ENCODE data around the gene PAM. TPM values are rescaled to one million over a fixed set of nuclear protein-coding genes. Genes with fewer than 3 reads are reported as not detected.

PAM gene
- total RNA-seq, 1 donor from 2014 or later: 136 TPM

DNA sequence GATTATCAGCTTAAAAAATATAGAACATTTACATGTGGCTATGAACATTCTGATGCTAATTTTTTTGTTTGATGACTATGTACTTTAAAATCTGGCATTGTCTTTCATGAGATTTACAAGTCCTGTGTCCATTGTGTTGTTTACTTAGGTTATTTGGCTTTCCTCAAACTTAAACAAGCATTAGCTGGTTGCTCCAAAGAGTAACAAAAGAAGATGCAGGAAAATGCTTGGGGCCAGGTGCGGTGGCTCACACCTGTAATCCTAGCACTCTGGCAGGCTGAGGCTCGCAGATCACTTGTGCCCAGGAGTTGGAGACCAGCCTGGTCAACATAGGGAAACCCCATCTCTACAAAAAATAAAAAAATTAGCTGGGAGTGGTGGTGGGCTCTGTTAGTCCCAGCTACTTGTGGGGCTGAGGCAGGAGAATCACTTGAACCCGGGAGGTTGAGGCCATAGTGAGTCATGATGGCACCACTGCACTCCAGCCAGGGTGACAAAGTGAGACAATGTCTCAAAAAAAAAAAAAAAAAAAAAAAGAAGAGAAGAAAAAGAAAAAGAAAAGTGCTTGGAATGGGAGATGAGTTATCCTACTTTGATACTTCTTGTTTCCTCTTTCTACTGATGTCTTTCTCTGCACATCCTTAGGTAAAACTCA is 39.7 kb downstream of the PAM start:
- Histone ChIP-seq H3K9me3 (no peaks in the 10 kb centered on the region), H3K27ac (no peak overlapping the region), H3K27me3 (no peaks in the 10 kb centered on the region), H3K36me3 (no peaks in the 10 kb centered on the region), H3K4me3 (no peak overlapping the region), H3K4me1 (peaks cover 8% of the 10 kb centered on the region)
- intact Hi-C loops (cut with DNase I): no loop called here
- TF ChIP-seq POLR2A (IDR thresholded peaks at IDR 0.05) (no peak), POLR2AphosphoS5 (IDR thresholded peaks at IDR 0.05; ENCODE audit: insufficient read depth in 1 of 2, low read depth in 1 of 2) (no peak)
- TF ChIP-seq, protein P1, sequence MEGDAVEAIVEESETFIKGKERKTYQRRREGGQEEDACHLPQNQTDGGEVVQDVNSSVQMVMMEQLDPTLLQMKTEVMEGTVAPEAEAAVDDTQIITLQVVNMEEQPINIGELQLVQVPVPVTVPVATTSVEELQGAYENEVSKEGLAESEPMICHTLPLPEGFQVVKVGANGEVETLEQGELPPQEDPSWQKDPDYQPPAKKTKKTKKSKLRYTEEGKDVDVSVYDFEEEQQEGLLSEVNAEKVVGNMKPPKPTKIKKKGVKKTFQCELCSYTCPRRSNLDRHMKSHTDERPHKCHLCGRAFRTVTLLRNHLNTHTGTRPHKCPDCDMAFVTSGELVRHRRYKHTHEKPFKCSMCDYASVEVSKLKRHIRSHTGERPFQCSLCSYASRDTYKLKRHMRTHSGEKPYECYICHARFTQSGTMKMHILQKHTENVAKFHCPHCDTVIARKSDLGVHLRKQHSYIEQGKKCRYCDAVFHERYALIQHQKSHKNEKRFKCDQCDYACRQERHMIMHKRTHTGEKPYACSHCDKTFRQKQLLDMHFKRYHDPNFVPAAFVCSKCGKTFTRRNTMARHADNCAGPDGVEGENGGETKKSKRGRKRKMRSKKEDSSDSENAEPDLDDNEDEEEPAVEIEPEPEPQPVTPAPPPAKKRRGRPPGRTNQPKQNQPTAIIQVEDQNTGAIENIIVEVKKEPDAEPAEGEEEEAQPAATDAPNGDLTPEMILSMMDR (IDR thresholded peaks at IDR 0.05): no peak
- DNase-seq (ENCODE audit: extremely low spot score in 2 of 2): no peak

DNA sequence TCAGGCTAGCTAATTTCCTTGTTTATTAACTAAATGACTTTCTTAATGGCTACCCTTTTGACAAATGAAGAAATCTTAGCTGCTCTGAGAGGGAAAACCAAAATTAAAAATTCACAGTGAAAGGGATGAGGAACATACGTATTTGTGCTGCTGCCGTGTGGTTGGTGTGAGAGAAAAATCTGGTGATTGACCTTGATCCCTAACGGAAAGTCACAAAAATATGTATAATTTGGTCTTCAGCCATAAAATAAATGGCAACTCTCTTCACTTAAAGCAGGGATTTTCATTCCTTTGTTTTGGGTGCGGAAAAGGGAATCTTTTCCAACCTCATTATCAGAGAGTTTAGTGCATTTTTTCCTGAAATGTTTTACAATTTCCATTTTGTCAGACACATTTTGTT is 40.4 kb downstream of the PAM start:
- Histone ChIP-seq H3K4me1 (peaks cover 11% of the 10 kb centered on the region), H3K36me3 (no peaks in the 10 kb centered on the region), H3K9me3 (no peaks in the 10 kb centered on the region), H3K4me3 (no peak overlapping the region), H3K27me3 (no peaks in the 10 kb centered on the region), H3K27ac (no peak overlapping the region)
- no peak for DNase-seq (ENCODE audit: extremely low spot score in 2 of 2)
- TF ChIP-seq, protein P1 (IDR thresholded peaks at IDR 0.05): no peak
- TF ChIP-seq POLR2AphosphoS5 (IDR thresholded peaks at IDR 0.05; ENCODE audit: insufficient read depth in 1 of 2, low read depth in 1 of 2): no peak
- TF ChIP-seq POLR2A (IDR thresholded peaks at IDR 0.05): no peak
- intact Hi-C loops (cut with DNase I): no loop called here

DNA sequence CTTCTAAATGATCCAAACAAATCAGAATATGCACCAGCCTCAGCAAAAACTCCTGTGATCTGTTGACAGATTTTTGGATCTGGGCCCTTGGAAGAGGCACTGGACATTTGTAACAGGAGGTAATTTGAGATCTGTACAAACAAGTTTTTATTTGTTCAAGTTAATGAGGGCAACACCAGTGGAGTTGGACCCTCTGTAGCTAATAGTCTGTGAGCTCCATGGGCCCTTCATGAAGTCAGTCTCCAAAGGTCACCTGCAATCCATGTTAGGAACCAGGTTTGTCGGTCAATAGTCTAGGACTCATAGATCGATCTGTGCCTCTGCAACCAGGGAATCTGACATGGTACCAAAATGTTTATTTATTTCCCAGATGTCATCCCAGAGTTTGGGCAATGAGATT is 40.9 kb downstream of the PAM start:
- no peak for DNase-seq (ENCODE audit: extremely low spot score in 2 of 2)
- Histone ChIP-seq H3K4me1 (peaks cover 15% of the 10 kb centered on the region), H3K27me3 (no peaks in the 10 kb centered on the region), H3K27ac (no peak overlapping the region), H3K36me3 (no peaks in the 10 kb centered on the region), H3K4me3 (no peak overlapping the region), H3K9me3 (no peaks in the 10 kb centered on the region)
- intact Hi-C loops (cut with DNase I): no loop called here
- TF ChIP-seq, protein P1 (IDR thresholded peaks at IDR 0.05): no peak
- TF ChIP-seq POLR2AphosphoS5 (IDR thresholded peaks at IDR 0.05; ENCODE audit: insufficient read depth in 1 of 2, low read depth in 1 of 2) (no peak), POLR2A (IDR thresholded peaks at IDR 0.05) (no peak)

DNA sequence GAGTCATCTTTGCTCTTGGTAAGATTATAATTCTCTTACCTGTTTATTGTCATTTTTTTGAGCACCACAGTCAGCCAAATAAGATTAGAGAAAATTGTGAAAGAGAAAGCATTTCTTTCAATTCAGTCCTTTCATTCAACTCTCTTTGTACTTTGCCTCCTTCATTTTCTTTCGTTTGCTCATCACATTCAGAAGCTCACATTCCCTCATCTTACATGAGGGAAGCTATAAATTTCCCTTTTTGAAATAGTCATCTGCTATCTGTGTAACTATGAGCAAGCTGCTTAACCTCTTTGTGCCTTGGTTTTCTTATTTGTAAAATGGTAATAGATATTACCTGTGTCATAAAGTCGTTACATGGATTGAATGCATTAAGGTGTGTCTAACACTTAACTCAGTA is 41.4 kb downstream of the PAM start:
- intact Hi-C loops (cut with DNase I): no loop called here
- no peak for DNase-seq (ENCODE audit: extremely low spot score in 2 of 2)
- TF ChIP-seq POLR2AphosphoS5 (IDR thresholded peaks at IDR 0.05; ENCODE audit: insufficient read depth in 1 of 2, low read depth in 1 of 2) (no peak), POLR2A (IDR thresholded peaks at IDR 0.05) (no peak)
- TF ChIP-seq, protein P1 (IDR thresholded peaks at IDR 0.05): no peak
- Histone ChIP-seq H3K27ac (no peak overlapping the region), H3K27me3 (no peaks in the 10 kb centered on the region), H3K9me3 (no peaks in the 10 kb centered on the region), H3K4me1 (peaks cover 19% of the 10 kb centered on the region), H3K36me3 (no peaks in the 10 kb centered on the region), H3K4me3 (no peak overlapping the region)

DNA sequence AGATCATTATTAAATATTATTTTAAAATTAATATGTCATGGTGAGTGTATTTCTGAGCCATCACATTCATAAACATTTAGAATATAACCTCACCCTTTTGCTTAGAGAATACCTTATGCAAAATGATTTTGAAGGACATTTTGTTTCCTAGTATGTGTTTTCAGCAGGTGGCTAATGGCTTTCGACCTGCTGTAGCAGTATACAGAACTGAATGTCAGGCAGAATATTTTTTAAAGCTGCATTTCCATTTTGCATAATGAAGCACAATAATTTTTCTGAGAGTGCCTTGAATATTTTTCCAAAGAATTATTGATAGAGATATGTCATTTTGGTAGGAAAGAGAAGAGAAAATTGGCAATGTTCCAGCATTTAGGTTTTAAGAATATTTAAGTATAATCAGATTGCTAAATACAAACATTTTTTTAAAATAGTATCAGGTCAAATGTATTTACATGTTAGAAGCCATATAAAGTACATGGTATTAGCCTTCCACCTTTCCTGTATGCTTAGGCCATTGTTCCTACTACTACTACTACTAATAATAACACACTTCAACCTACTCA is 42.3 kb downstream of the PAM start:
- intact Hi-C loops (cut with DNase I): no loop called here
- no peak overlapping the region for H3K4me3 ChIP-seq
- DNase-seq (ENCODE audit: extremely low spot score in 2 of 2): no peak
- H3K9me3 ChIP-seq: no peaks in the 10 kb centered on the region
- no peaks in the 10 kb centered on the region for H3K27me3 ChIP-seq
- H3K36me3 ChIP-seq: no peaks in the 10 kb centered on the region
- TF ChIP-seq POLR2AphosphoS5 (IDR thresholded peaks at IDR 0.05; ENCODE audit: insufficient read depth in 1 of 2, low read depth in 1 of 2): no peak
- TF ChIP-seq POLR2A (IDR thresholded peaks at IDR 0.05): no peak
- TF ChIP-seq, protein P1 (IDR thresholded peaks at IDR 0.05): no peak
- H3K27ac ChIP-seq: no peak overlapping the region
- H3K4me1 ChIP-seq: peaks cover 19% of the 10 kb centered on the region
